HG02798 (cell line): ENCODE data around the gene PTPRD.

ENCODE experiments used
- ATAC-seq: cut with Tn5 transposase; IDR thresholded peaks from one replicate; pipeline ENCODE4 v1.9.1; 2021; ENCODE audit warnings: mild to moderate bottlenecking; ENCODE audit not compliant: unreplicated experiment, poor library complexity

PTPRD gene

GRCh38 chr9:10212702-10213101 lies 400.1 kb downstream of the PTPRD start:
- ATAC-seq, result no peak

- no peak for ATAC-seq
Measured at GRCh38 chr9:10208691-10209069, 404.1 kb downstream of the PTPRD start.

- ATAC-seq, result no peak
Measured at GRCh38 chr9:10204276-10204675, 408.5 kb downstream of the PTPRD start.

GRCh38 chr9:10173561-10173960 lies 439.2 kb downstream of the PTPRD start:
- no peak for ATAC-seq

GRCh38 chr9:10172476-10172875 lies 440.3 kb downstream of the PTPRD start:
- ATAC-seq, result no peak

- no peak for ATAC-seq
Measured at GRCh38 chr9:10168241-10168640, 444.6 kb downstream of the PTPRD start.

GRCh38 chr9:10148796-10149195 lies 464.0 kb downstream of the PTPRD start:
- ATAC-seq, result no peak

- ATAC-seq, result no peak
Measured at GRCh38 chr9:10146517-10147331, 466.1 kb downstream of the PTPRD start.

- no peak for ATAC-seq
Measured at GRCh38 chr9:10144355-10144754, 468.4 kb downstream of the PTPRD start.

- ATAC-seq, result no peak
Measured at GRCh38 chr9:10135553-10135952, 477.2 kb downstream of the PTPRD start.

- ATAC-seq, result no peak
Measured at GRCh38 chr9:10134266-10134665, 478.5 kb downstream of the PTPRD start.

- no peak for ATAC-seq
Measured at GRCh38 chr9:10130061-10130675, 482.6 kb downstream of the PTPRD start.

GRCh38 chr9:10127867-10128266 lies 484.9 kb downstream of the PTPRD start:
- ATAC-seq, result no peak

GRCh38 chr9:10112798-10113197 lies 500.0 kb downstream of the PTPRD start:
- ATAC-seq, result no peak

GRCh38 chr9:10112070-10112469 lies 500.7 kb downstream of the PTPRD start:
- ATAC-seq, result no peak

- no peak for ATAC-seq
Measured at GRCh38 chr9:10108815-10109214, 504.0 kb downstream of the PTPRD start.

- ATAC-seq, result no peak
Measured at GRCh38 chr9:10104774-10105173, 508.0 kb downstream of the PTPRD start.

- ATAC-seq, result no peak
Measured at GRCh38 chr9:10095208-10095607, 517.6 kb downstream of the PTPRD start.

- ATAC-seq, result no peak
Measured at GRCh38 chr9:10094563-10094962, 518.2 kb downstream of the PTPRD start.

GRCh38 chr9:10080012-10080411 lies 532.8 kb downstream of the PTPRD start:
- ATAC-seq, result no peak

GRCh38 chr9:10079284-10079964 lies 533.4 kb downstream of the PTPRD start:
- peak; percentile 41 for ATAC-seq
